GM23338 (cell line): Measurements from ENCODE around the gene SRSF11. TPM values are rescaled to one million over a fixed set of nuclear protein-coding genes. Genes with fewer than 3 reads are reported as not detected.

ENCODE experiments used
- ATAC-seq: fragments of 200-7000 bp; cut with Tn5 transposase; 3 replicates; pipeline ENCODE4 v1.9.1; 2020
- DNase-seq: peaks from one replicate; pipeline ENCODE4 v3.0.0-alpha.2; 2015; ENCODE audit warnings: low spot score
- H2AFZ ChIP-seq: fragments of 200-600 bp; sonication (generic); 2 replicates; pipeline ENCODE4 v1.8.0; 2016; ENCODE audit warnings: antibody characterized with exemption, mild to moderate bottlenecking, moderate library complexity
- H3F3A ChIP-seq: fragments of 200-600 bp; sonication (generic); replicated peaks from 2 replicates; pipeline ENCODE4 v1.8.0; 2017; ENCODE audit warnings: antibody characterized with exemption, mixed run types, low read depth
- H3K27ac ChIP-seq: fragments of 200-600 bp; sonication (generic); 2 replicates; pipeline ENCODE4 v1.6.1; 2016; ENCODE audit warnings: low read depth
- H3K27me3 ChIP-seq: fragments of 200-600 bp; sonication (generic); 2 replicates; pipeline ENCODE4 v1.8.0; 2016; ENCODE audit warnings: mild to moderate bottlenecking, mixed run types, moderate library complexity; ENCODE audit not compliant: insufficient read depth
- H3K36me3 ChIP-seq: fragments of 200-600 bp; sonication (generic); 2 replicates; pipeline ENCODE4 v1.8.0; 2016; ENCODE audit warnings: mild to moderate bottlenecking; ENCODE audit not compliant: insufficient read depth
- H3K4me1 ChIP-seq: fragments of 200-600 bp; sonication (generic); 2 replicates; pipeline ENCODE4 v1.8.0; 2016; ENCODE audit warnings: mild to moderate bottlenecking, moderate library complexity; ENCODE audit not compliant: insufficient read depth
- H3K4me2 ChIP-seq: fragments of 200-600 bp; sonication (generic); 2 replicates; pipeline ENCODE4 v1.7.1; 2017; ENCODE audit warnings: mixed run types
- H3K4me3 ChIP-seq: fragments of 200-600 bp; sonication (generic); 2 replicates; pipeline ENCODE4 v1.6.1; 2016; ENCODE audit warnings: mixed run types
- H3K79me2 ChIP-seq: fragments of 200-600 bp; sonication (generic); replicated peaks from 2 replicates; pipeline ENCODE4 v1.8.0; 2017; ENCODE audit warnings: mild to moderate bottlenecking; ENCODE audit not compliant: insufficient read depth
- H3K9me2 ChIP-seq: fragments of 200-600 bp; sonication (generic); 2 replicates; pipeline ENCODE4 v1.8.0; 2017; ENCODE audit not compliant: insufficient read depth
- H4K20me1 ChIP-seq: fragments of 200-600 bp; sonication (generic); replicated peaks from 2 replicates; pipeline ENCODE4 v1.8.0; 2017; ENCODE audit warnings: mild to moderate bottlenecking; ENCODE audit not compliant: insufficient read depth
- H3K27ac Mint-ChIP-seq: 2 replicates; pipeline ENCODE4 v1.8.0; 2020; ENCODE audit warnings: inconsistent platforms, mild to moderate bottlenecking, moderate library complexity, mixed read lengths
- H3K27me3 Mint-ChIP-seq: 3 replicates; pipeline ENCODE4 v1.8.0; 2022; ENCODE audit warnings: low read depth, mild to moderate bottlenecking, moderate library complexity, mixed read lengths, inconsistent platforms; ENCODE audit not compliant: insufficient read depth, poor library complexity
- H3K36me3 Mint-ChIP-seq: 3 replicates; pipeline ENCODE4 v1.8.0; 2021; ENCODE audit warnings: low read depth, mild to moderate bottlenecking, inconsistent platforms, moderate library complexity, mixed read lengths
- H3K4me1 Mint-ChIP-seq: 3 replicates; pipeline ENCODE4 v1.8.0; 2020; ENCODE audit warnings: mild to moderate bottlenecking, inconsistent platforms, mixed read lengths
- H3K4me3 Mint-ChIP-seq: 3 replicates; pipeline ENCODE4 v1.8.0; 2021; ENCODE audit warnings: moderate library complexity, mild to moderate bottlenecking, inconsistent platforms, mixed read lengths
- H3K9me3 Mint-ChIP-seq: 3 replicates; pipeline ENCODE4 v1.8.0; 2020; ENCODE audit warnings: moderate library complexity, mild to moderate bottlenecking, inconsistent platforms, mixed read lengths
- CREB1 ChIP-seq: fragments of 250-450 bp; sonication (Bioruptor Pico); IDR thresholded peaks from 2 replicates; pipeline ENCODE4 v1.5.0; 2020; ENCODE audit warnings: low read depth, mild to moderate bottlenecking, moderate library complexity
- CTCF ChIP-seq, 2 experiments: fragments of 200-600 bp in 1 of 2; sonication (generic) in 1 of 2; conservative IDR thresholded peaks; 2 replicates each; pipeline versions ENCODE4 v1.5.1 to v1.6.1; 2016 to 2017; ENCODE audit warnings: antibody characterized with exemption in 2 of 2, low read depth in 2 of 2, mild to moderate bottlenecking in 2 of 2, moderate library complexity in 1 of 2
- ETS1 ChIP-seq: IDR thresholded peaks from 2 replicates; pipeline ENCODE4 v1.6.1; 2016; ENCODE audit warnings: antibody characterized with exemption
- EZH2 ChIP-seq: fragments of 200-600 bp; sonication (generic); IDR thresholded peaks from one replicate; pipeline ENCODE4 v1.8.0; 2017; ENCODE audit warnings: antibody characterized with exemption, mild to moderate bottlenecking, low read depth; ENCODE audit not compliant: unreplicated experiment
- EZH2phosphoT487 ChIP-seq: fragments of 200-600 bp; sonication (generic); IDR thresholded peaks from one replicate; pipeline ENCODE4 v1.8.1; 2018; ENCODE audit warnings: antibody characterized with exemption; ENCODE audit not compliant: unreplicated experiment
- JUNB ChIP-seq: IDR thresholded peaks from one replicate; pipeline ENCODE4 v1.6.1; 2016; ENCODE audit warnings: antibody characterized with exemption; ENCODE audit not compliant: unreplicated experiment
- NANOG ChIP-seq: IDR thresholded peaks from 2 replicates; pipeline ENCODE4 v1.6.1; 2016; ENCODE audit warnings: antibody characterized with exemption, borderline replicate concordance
- POLR2AphosphoS5 ChIP-seq: IDR thresholded peaks from 2 replicates; pipeline ENCODE4 v1.6.1; 2016; ENCODE audit warnings: antibody characterized with exemption, low read depth
- STAT1 ChIP-seq: IDR thresholded peaks from one replicate; pipeline ENCODE4 v1.6.1; 2016; ENCODE audit warnings: antibody characterized with exemption; ENCODE audit not compliant: unreplicated experiment
- ZNF331 ChIP-seq: fragments of 250-450 bp; sonication (Bioruptor Pico); IDR thresholded peaks from 2 replicates; pipeline ENCODE4 v1.5.0; 2020; ENCODE audit warnings: low read depth, mild to moderate bottlenecking, moderate library complexity
- ZNF462 ChIP-seq: fragments of 250-450 bp; sonication (Bioruptor Pico); IDR thresholded peaks from 2 replicates; pipeline ENCODE4 v1.5.0; 2020; ENCODE audit warnings: mild to moderate bottlenecking, moderate library complexity
- polyA plus RNA-seq: library from polyadenylated mRNA; unstranded; fragments of >200 nt; fragmentation: Nextera tagmentation; extraction: Ambion mirVana; gene quantifications from 2 replicates; pipeline ENCODE4 v1.2.1, GENCODE V29; 2016
- total RNA-seq: library from RNA; depleted of rRNA; stranded (reverse); fragments of >200 nt; shearing (Covaris generic); gene quantifications from 2 replicates; pipeline ENCODE4 v1.2.3, GENCODE V29; 2014

Gene SRSF11
- total and polyA plus RNA-seq, 2 experiments from 2014 or later = 182 to 372 TPM

GRCh38 chr1:70264839-70265238, 43.7 kb downstream of the SRSF11 start:
- no peak overlapping the region for H3K27ac Mint-ChIP-seq
- H3K27me3 Mint-ChIP-seq = peaks cover 4% of the 10 kb centered on the region
- H3K36me3 ChIP-seq = peaks cover 5% of the 10 kb centered on the region; the same call in 1 of the 2 replicates
- H3K4me1 ChIP-seq = no peaks in the 10 kb centered on the region
- no peaks in the 10 kb centered on the region for H3K4me1 Mint-ChIP-seq
- no peak overlapping the region for H3K4me3 Mint-ChIP-seq
- H3K27ac ChIP-seq = peak overlapping the region; percentile 60; the same call in 1 of the 2 replicates
- H3K4me3 ChIP-seq = no peak overlapping the region
- H3K36me3 Mint-ChIP-seq = peaks cover 12% of the 10 kb centered on the region
- H3K9me2 ChIP-seq = no peaks in the 10 kb centered on the region
- H3K4me2 ChIP-seq = no peak overlapping the region
- H3F3A ChIP-seq = no peaks in the 10 kb centered on the region
- TF ChIP-seq STAT1 (no peak), NANOG (no peak), POLR2AphosphoS5 (no peak), CREB1 (CRISPR knock-in tag) (no peak), JUNB (no peak), EZH2 (no peak), CTCF (conservative IDR thresholded peaks at IDR 0.05; ENCODE audit: low read depth in 2 of 2) (no peak)
- ATAC-seq (no peak), DNase-seq (no peak)
- no peaks in the 10 kb centered on the region for H3K27me3 ChIP-seq
- no peak overlapping the region for H2AFZ ChIP-seq
- H3K79me2 ChIP-seq = no peaks in the 10 kb centered on the region
- H3K9me3 Mint-ChIP-seq = no peaks in the 10 kb centered on the region
- H4K20me1 ChIP-seq = no peaks in the 10 kb centered on the region

- ATAC-seq (no peak), DNase-seq (no peak)
- no peaks in the 10 kb centered on the region for H3K9me3 Mint-ChIP-seq
- Histone ChIP-seq H3K27ac (no peak overlapping the region), H2AFZ (no peak overlapping the region), H3K36me3 (peaks cover 5% of the 10 kb centered on the region; the same call in 1 of the 2 replicates), H3K4me3 (no peak overlapping the region), H3K4me1 (no peaks in the 10 kb centered on the region), H3K27me3 (no peaks in the 10 kb centered on the region), H4K20me1 (no peaks in the 10 kb centered on the region), H3K9me2 (no peaks in the 10 kb centered on the region), H3K79me2 (no peaks in the 10 kb centered on the region), H3K4me2 (no peak overlapping the region), H3F3A (no peaks in the 10 kb centered on the region)
- H3K4me1 Mint-ChIP-seq = no peaks in the 10 kb centered on the region
- no peak overlapping the region for H3K4me3 Mint-ChIP-seq
- H3K27ac Mint-ChIP-seq = no peak overlapping the region
- H3K27me3 Mint-ChIP-seq = peaks cover 4% of the 10 kb centered on the region
- H3K36me3 Mint-ChIP-seq = peaks cover 12% of the 10 kb centered on the region
- TF ChIP-seq POLR2AphosphoS5 = no peak
- TF ChIP-seq NANOG = no peak
- TF ChIP-seq ZNF331 (CRISPR knock-in tag) = no peak
- no peak for TF ChIP-seq ZNF462
- TF ChIP-seq CREB1 (CRISPR knock-in tag) = no peak
- TF ChIP-seq CTCF (conservative IDR thresholded peaks at IDR 0.05; ENCODE audit: low read depth in 2 of 2) = no peak
- no peak for TF ChIP-seq EZH2phosphoT487
- TF ChIP-seq ETS1 = no peak
- no peak for TF ChIP-seq STAT1
Observed at GRCh38 chr1:70265946-70266345, 44.8 kb downstream of the SRSF11 start.
